NCI-H1436 (cell line): ENCODE data around the gene TXNDC12.
A peak's percentile ranks its signal among the peaks of the same experiment; 100 is the strongest.

ENCODE experiments used
- DNase-seq: peaks from one replicate; lab custom pipeline; 2025; lab: John Stamatoyannopoulos, UW

Gene TXNDC12

GRCh38 chr1:51997974-51998382 lies 57.0 kb downstream of the TXNDC12 start:
- no peak for DNase-seq

DNA sequence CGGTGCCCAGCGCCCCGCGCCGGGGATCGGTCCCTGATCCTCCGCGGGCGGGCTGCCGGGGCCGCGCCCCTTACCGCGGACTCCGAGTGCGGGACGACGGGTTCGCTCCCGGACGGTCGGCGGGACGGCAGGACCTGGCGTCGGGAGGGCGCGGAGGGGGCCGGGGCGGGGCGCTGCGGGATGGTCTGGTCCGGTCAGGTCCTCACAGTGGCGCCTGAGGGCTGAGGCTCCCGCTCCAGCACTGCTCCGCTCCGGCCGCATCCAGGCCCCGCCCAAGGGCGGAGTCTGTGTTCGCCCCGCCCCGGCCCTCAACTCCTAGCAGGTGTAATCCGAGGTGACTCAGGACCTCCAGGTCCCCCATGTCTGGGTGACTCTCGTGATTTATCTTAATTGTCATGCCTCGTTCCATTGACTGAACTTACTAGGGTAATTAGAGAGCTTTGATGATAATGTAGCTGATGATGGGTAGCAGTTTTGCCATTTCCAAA lies 64.5 kb downstream of the TXNDC12 start, which contains the start of gene RAB3B:
Gene RAB3B (minus strand): TSS at position 223 of the 488 bp plus-strand sequence. CDS start 13,583 bp downstream, outside the sequence.
- DNase-seq: peak; percentile 88

GRCh38 chr1:51989582-51990477 lies 65.2 kb downstream of the TXNDC12 start:
- DNase-seq: no peak

DNA sequence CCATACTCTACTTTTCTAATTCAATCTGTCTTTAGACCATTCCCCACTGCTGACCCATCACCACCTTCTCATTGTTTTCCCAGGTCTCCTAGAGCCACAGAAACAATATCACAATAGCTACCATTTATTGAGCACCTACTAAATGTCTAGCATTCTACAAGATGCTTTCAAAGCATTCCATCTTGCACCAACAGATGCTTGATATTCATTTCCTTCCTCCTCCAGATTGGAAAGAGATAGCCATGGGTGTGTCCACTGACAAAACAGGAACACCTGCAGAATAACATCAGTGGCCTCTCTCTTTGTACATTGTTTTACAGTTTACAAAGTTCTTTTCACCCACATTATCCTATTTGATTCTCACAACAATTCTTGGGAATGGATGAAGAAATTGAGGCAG lies 66.7 kb downstream of the TXNDC12 start:
- no peak for DNase-seq

DNA sequence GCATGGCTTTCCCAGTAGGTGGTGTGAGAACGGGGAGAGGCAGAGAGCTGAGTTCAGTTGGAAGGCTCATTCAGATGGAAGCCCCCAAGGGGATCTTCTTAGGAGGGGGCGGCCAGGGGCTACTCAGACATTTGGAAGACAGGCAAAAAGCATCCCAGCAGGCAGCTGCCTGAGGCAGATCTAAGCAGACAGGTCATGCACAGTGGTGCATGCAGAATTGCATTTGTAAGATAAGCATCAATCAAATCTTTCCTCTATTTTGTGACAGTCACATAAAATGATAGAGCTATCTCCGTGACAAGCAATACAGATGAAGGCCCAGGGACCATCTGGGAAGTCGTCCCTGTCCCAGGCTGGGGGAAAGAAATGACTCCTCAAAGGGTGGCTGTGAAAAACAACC lies 68.3 kb downstream of the TXNDC12 start:
- DNase-seq: no peak

DNA sequence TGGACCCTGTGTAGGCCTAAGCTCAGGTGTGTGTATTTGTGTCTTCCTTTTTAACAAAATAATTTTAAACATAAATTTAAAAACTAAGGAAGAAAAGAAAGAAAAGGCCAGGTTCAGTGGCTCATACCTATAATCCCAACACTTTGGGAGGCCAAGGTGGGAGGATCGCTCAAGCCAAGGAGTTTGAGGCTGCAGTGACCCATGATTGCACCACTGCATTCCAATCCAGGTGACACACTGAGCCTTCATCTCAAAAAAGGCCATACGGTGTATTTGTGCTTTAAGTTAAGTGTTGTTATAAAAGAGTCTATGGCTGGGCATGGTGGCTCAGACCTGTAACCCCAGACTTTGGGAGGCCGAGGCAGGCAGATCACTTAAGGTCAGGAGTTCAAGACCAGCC lies 72.8 kb downstream of the TXNDC12 start:
- no peak for DNase-seq

DNA sequence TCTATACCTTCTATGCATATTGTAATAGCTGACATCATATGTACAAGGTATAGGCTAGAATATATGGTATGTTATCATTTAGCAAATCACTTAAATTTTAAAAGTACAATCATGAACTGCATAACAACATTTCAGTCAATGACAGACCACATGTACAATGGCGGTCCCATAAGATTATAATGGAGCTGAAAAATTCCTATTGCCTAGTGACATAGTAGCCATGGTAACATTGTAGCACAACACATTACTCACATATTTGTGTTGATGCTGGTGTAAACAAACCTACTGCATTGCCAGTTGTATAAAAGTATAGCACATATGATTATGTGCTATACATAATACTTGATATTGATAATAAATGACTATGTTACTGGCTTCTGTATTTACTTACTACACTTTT lies 73.4 kb downstream of the TXNDC12 start:
- DNase-seq: no peak

- no peak for DNase-seq
These were observed 76.9 kb downstream of the TXNDC12 start for GRCh38 chr1:51978099-51978498.

- no peak for DNase-seq
These were observed 78.0 kb downstream of the TXNDC12 start for GRCh38 chr1:51976846-51977602.

DNA sequence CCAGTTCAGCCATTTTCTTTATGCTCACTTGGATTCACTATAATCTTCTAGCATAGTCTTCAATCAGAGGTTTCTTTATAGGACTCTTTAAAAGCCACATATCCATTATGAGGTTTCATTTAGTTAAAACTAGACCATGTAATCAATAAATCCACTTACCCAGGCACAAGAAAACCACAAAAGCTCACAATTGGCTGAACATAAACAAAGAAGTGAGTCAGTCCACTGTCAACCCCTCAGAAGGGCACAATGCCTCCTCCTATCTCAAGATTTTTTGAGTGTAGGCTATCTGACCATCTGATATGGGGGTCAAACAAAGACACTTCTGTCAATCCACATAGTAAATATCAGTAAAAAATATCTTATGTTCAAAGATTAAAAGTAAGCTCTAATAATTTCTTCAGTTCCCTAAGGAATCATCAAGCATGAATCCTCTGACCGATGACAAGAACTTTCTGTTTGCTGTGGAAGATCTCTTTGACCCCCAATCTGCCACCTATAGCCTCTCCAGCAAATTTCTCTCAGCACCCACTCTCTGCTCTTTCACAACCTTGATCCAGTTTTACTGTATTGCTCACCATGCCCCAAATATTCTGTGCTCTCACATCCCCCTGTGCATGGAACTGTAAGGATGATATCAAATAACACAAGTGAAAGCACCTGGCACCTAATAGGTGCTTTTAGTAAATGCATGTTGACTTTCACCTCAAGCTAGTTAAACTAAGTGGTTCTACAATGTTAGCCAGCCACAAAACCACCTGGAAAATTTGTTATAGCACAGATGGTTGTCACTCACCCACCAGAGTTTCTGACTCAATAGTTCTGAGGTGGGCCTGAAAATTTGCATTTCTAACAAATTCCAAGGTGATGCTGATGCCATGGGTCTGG lies 81.2 kb downstream of the TXNDC12 start:
- DNase-seq: peak; percentile 87
